Caco-2 (cell line): ENCODE measurements around the gene CAMTA2. TPM values are rescaled to one million over a fixed set of nuclear protein-coding genes. Genes with fewer than 3 reads are reported as not detected.
A peak's percentile ranks its signal among the peaks of the same experiment; 100 is the strongest.

Experiments used
- BruUV-seq: library from RNA; stranded (reverse); fragments of 400-500 nt; replicated peaks from 2 replicates; lab custom pipeline; 2021; lab: Mats Ljungman, UMichigan
- CTCF ChIA-PET: fragments of 300-600 bp; sonication (Branson Sonifier 250); formaldehyde crosslinking; loops from one replicate; lab custom pipeline; 2022; ENCODE audit warnings: antibody characterized with exemption; lab: Charles Lee
- POLR2A ChIA-PET: fragments of 300-600 bp; sonication (Branson Sonifier 250); formaldehyde crosslinking; loops from one replicate; lab custom pipeline; 2022; ENCODE audit warnings: antibody characterized with exemption; lab: Charles Lee
- DNase-seq, 2 experiments: peaks; one replicate each; pipeline versions ENCODE4 v3.0.0 to v3.0.0-alpha.2; 2020 to 2022
- H3K27me3 ChIP-seq: replicated peaks from 2 replicates; pipeline ENCODE4 v1.6.0; 2011; ENCODE audit warnings: low read length; ENCODE audit not compliant: control insufficient read depth, insufficient read depth
- H3K36me3 ChIP-seq: 2 replicates; pipeline ENCODE4 v1.5.1; 2011; ENCODE audit warnings: low read length; ENCODE audit not compliant: control insufficient read depth, insufficient read depth
- H3K4me1 ChIP-seq: fragments of 250-450 bp; sonication (Bioruptor Pico); 2 replicates; pipeline ENCODE4 v1.5.1; 2020; ENCODE audit warnings: mild to moderate bottlenecking
- H3K4me3 ChIP-seq: 2 replicates; pipeline ENCODE4 v1.5.1; 2011; ENCODE audit warnings: low read depth, mild to moderate bottlenecking, control low read depth, low read length
- H3K9me3 ChIP-seq: fragments of 250-450 bp; sonication (Bioruptor Pico); 2 replicates; pipeline ENCODE4 v1.5.1; 2020; ENCODE audit warnings: mild to moderate bottlenecking, moderate library complexity
- H3K27ac Mint-ChIP-seq: one replicate; pipeline ENCODE4 v1.8.0; 2022; ENCODE audit warnings: mixed read lengths; ENCODE audit not compliant: unreplicated experiment
- H3K27me3 Mint-ChIP-seq: one replicate; pipeline ENCODE4 v1.8.0; 2022; ENCODE audit warnings: mixed read lengths; ENCODE audit not compliant: insufficient read depth, unreplicated experiment
- H3K36me3 Mint-ChIP-seq: one replicate; pipeline ENCODE4 v1.8.0; 2022; ENCODE audit warnings: mild to moderate bottlenecking, mixed read lengths; ENCODE audit not compliant: insufficient read depth, unreplicated experiment
- H3K4me1 Mint-ChIP-seq: one replicate; pipeline ENCODE4 v1.8.0; 2022; ENCODE audit warnings: low read depth, mixed read lengths; ENCODE audit not compliant: unreplicated experiment
- H3K4me3 Mint-ChIP-seq: one replicate; pipeline ENCODE4 v1.8.0; 2022; ENCODE audit warnings: mild to moderate bottlenecking, moderate library complexity, mixed read lengths; ENCODE audit not compliant: unreplicated experiment
- H3K9me3 Mint-ChIP-seq: one replicate; pipeline ENCODE4 v1.8.0; 2022; ENCODE audit warnings: mixed read lengths; ENCODE audit not compliant: unreplicated experiment
- CTCF ChIP-seq, 2 experiments: fragments of 200-600 bp in 1 of 2; IDR thresholded peaks; 1 replicate in 1 of 2; 2 replicates in 1 of 2; pipeline versions ENCODE4 v1.5.1 to v1.8.0; 2011 to 2022; ENCODE audit warnings: antibody characterized with exemption in 1 of 2, control low read depth in 1 of 2, inconsistent platforms in 1 of 2, low read depth in 1 of 2, low read length in 1 of 2, mild to moderate bottlenecking in 1 of 2, moderate library complexity in 1 of 2; ENCODE audit not compliant: insufficient read depth in 1 of 2, severe bottlenecking in 1 of 2, unreplicated experiment in 1 of 2
- intact Hi-C: fragments of 100-400 bp; cut with micrococcal nuclease; formaldehyde crosslinking; loops from one replicate; pipeline ENCODE4 v1.10.0; 2022; ENCODE audit not compliant: unreplicated experiment
- total RNA-seq: library from RNA; stranded (reverse); gene quantifications from 2 replicates; pipeline ENCODE4 v1.2.3, GENCODE V29; 2022

The CAMTA2 gene
- total RNA-seq, 1 experiment from 2014 or later, result 18.8 TPM

GRCh38 chr17:4972752-4973151 lies 14.7 kb downstream of the CAMTA2 start:
- Mint-ChIP-seq H3K36me3 (peaks cover 37% of the 10 kb centered on the region), H3K4me1 (peaks cover 9% of the 10 kb centered on the region), H3K4me3 (peak overlapping the region; percentile 49), H3K27me3 (no peaks in the 10 kb centered on the region), H3K9me3 (no peaks in the 10 kb centered on the region), H3K27ac (peak overlapping the region; percentile 66)
- Histone ChIP-seq H3K4me1 (peaks cover 4% of the 10 kb centered on the region; the same call in 1 of the 2 replicates), H3K27me3 (no peaks in the 10 kb centered on the region), H3K4me3 (no peak overlapping the region), H3K9me3 (no peaks in the 10 kb centered on the region), H3K36me3 (no peaks in the 10 kb centered on the region)
- no TSS peak for BruUV-seq
- TF ChIP-seq CTCF (IDR thresholded peaks at IDR 0.05; ENCODE audit: insufficient read depth in 1 of 2, low read depth in 1 of 2, low read length in 1 of 2, severe bottlenecking in 1 of 2, unreplicated experiment in 1 of 2), result no peak
- intact Hi-C loops, result no loop called here
- ChIA-PET POLR2A (no interaction called here), CTCF (no interaction called here)
- DNase-seq, result no peak

GRCh38 chr17:4972322-4972721 lies 15.2 kb downstream of the CAMTA2 start:
- intact Hi-C loops, result no loop called here
- Histone ChIP-seq H3K4me3 (no peak overlapping the region), H3K4me1 (peaks cover 4% of the 10 kb centered on the region; the same call in 1 of the 2 replicates), H3K27me3 (no peaks in the 10 kb centered on the region), H3K36me3 (no peaks in the 10 kb centered on the region), H3K9me3 (no peaks in the 10 kb centered on the region)
- Mint-ChIP-seq H3K27me3 (no peaks in the 10 kb centered on the region), H3K27ac (peak overlapping the region; percentile 66), H3K4me1 (peaks cover 9% of the 10 kb centered on the region), H3K9me3 (no peaks in the 10 kb centered on the region), H3K4me3 (peak overlapping the region; percentile 49), H3K36me3 (peaks cover 37% of the 10 kb centered on the region)
- no peak for DNase-seq
- ChIA-PET CTCF (no interaction called here), POLR2A (no interaction called here)
- BruUV-seq, result no TSS peak
- TF ChIP-seq CTCF (IDR thresholded peaks at IDR 0.05; ENCODE audit: insufficient read depth in 1 of 2, low read depth in 1 of 2, low read length in 1 of 2, severe bottlenecking in 1 of 2, unreplicated experiment in 1 of 2), result no peak

GRCh38 chr17:4971826-4972225 lies 15.6 kb downstream of the CAMTA2 start:
- BruUV-seq, result no TSS peak
- Mint-ChIP-seq H3K27ac (no peak overlapping the region), H3K9me3 (no peaks in the 10 kb centered on the region), H3K4me3 (no peak overlapping the region), H3K4me1 (peaks cover 9% of the 10 kb centered on the region), H3K36me3 (peaks cover 37% of the 10 kb centered on the region), H3K27me3 (no peaks in the 10 kb centered on the region)
- H3K4me3 ChIP-seq, result no peak overlapping the region
- TF ChIP-seq CTCF (IDR thresholded peaks at IDR 0.05; ENCODE audit: insufficient read depth in 1 of 2, low read depth in 1 of 2, low read length in 1 of 2, severe bottlenecking in 1 of 2, unreplicated experiment in 1 of 2), result no peak
- H3K27me3 ChIP-seq, result no peaks in the 10 kb centered on the region
- peaks cover 4% of the 10 kb centered on the region; the same call in 1 of the 2 replicates for H3K4me1 ChIP-seq
- intact Hi-C loops, result no loop called here
- CTCF ChIA-PET, result no interaction called here
- no peaks in the 10 kb centered on the region for H3K9me3 ChIP-seq
- POLR2A ChIA-PET, result interaction anchor here (0.6 kb wide), 1 partner anchor 122 kb away, joined by 3 read pairs; no protein-coding TSS in a partner anchor
- H3K36me3 ChIP-seq, result no peaks in the 10 kb centered on the region
- DNase-seq, result no peak
